Lung (tissue), 12 donors: ENCODE results near the gene PCMTD2. TPM values are rescaled to one million over a fixed set of nuclear protein-coding genes. Genes with fewer than 3 reads are reported as not detected.

ENCODE experiments used
- ATAC-seq: fragments of 200-7000 bp; cut with Tn5 transposase; one replicate; pipeline ENCODE4 v1.9.1; 2020; ENCODE audit warnings: moderate number of reproducible peaks; ENCODE audit not compliant: insufficient read depth, low FRiP score
- DNase-seq, 3 donors: peaks; one replicate each; pipeline ENCODE4 v3.0.0-alpha.2; 2013 to 2017
- H3K27ac ChIP-seq, 2 donors: one replicate each; pipeline ENCODE4 v1.5.1; 2013; ENCODE audit warnings: mild to moderate bottlenecking in 2 of 2, moderate library complexity in 2 of 2, control low read depth in 1 of 2, inconsistent platforms in 1 of 2, low read depth in 1 of 2, low read length in 1 of 2
- H3K27me3 ChIP-seq, 3 donors: one replicate each; pipeline ENCODE4 v1.5.1; 2013; ENCODE audit warnings: low read length in 2 of 3; ENCODE audit not compliant: control insufficient read depth in 3 of 3, insufficient read depth in 3 of 3
- H3K36me3 ChIP-seq, 4 donors: one replicate each; pipeline ENCODE4 v1.5.1; 2013; ENCODE audit warnings: low read length in 4 of 4, mild to moderate bottlenecking in 1 of 4, moderate library complexity in 1 of 4; ENCODE audit not compliant: control insufficient read depth in 4 of 4, insufficient read depth in 4 of 4
- H3K4me1 ChIP-seq, 5 donors: one replicate each; pipeline ENCODE4 v1.5.1; 2013; ENCODE audit warnings: low read length in 5 of 5, mild to moderate bottlenecking in 2 of 5, moderate library complexity in 1 of 5; ENCODE audit not compliant: control insufficient read depth in 5 of 5, insufficient read depth in 5 of 5
- H3K4me3 ChIP-seq: one replicate; pipeline ENCODE4 v1.5.1; 2013; ENCODE audit warnings: mild to moderate bottlenecking, control low read depth, moderate library complexity
- H3K9ac ChIP-seq, 2 donors: one replicate each; pipeline ENCODE4 v1.5.1; 2013; ENCODE audit warnings: low read length in 2 of 2, control low read depth in 1 of 2; ENCODE audit not compliant: insufficient read depth in 1 of 2
- H3K9me3 ChIP-seq, 4 donors: one replicate each; pipeline ENCODE4 v1.5.1; 2013; ENCODE audit warnings: low read length in 3 of 4, mild to moderate bottlenecking in 1 of 4, moderate library complexity in 1 of 4; ENCODE audit not compliant: control insufficient read depth in 4 of 4, insufficient read depth in 3 of 4
- CTCF ChIP-seq: IDR thresholded peaks from 2 replicates; pipeline ENCODE4 v1.5.1; 2012; ENCODE audit warnings: mild to moderate bottlenecking; ENCODE audit errors: control extremely low read depth, extremely low read depth
- WGBS, 2 donors: extraction: QIAGEN DNeasy Blood & Tissue Kit; methylation state at CpG; one replicate each; pipeline ENCODE4 v1.1.7; 2013; 5-methylcytosine and 5-hydroxymethylcytosine counted together
- polyA plus RNA-seq, 2 donors: library from polyadenylated mRNA; stranded (reverse); fragments of 200-250 nt; gene quantifications; one replicate each; pipeline ENCODE4 v1.2.1, GENCODE V29; 2013
- total RNA-seq, 2 donors: library from RNA; depleted of rRNA in 1 of 2; stranded (reverse); fragments of >200 nt in 1 of 2; gene quantifications; one replicate each; pipeline ENCODE4 v1.2.1, GENCODE V29; 2014 to 2021
- donor health status: control.
- donor health status: control.
- donor health status: Bipolar disorder and iron deficiency.
- donor health status: healthy.
- donor health status: DM: yes; HTN: yes; CAD: no.

PCMTD2 gene
- total and polyA plus RNA-seq, 4 donors = 16.5 to 123 (median 25.2) TPM

GRCh38 chr20:64277571-64278316 is 22.2 kb downstream of the PCMTD2 start:
- no peak for ATAC-seq
- H3K9me3 ChIP-seq = no peaks in the 10 kb centered on the region
- 75 to 89% methylated on average over 9 to 10 of the region's 10 CpGs for WGBS, 2 donors
- H3K27me3 ChIP-seq = peaks cover 0 to 2% (median 0%) of the 10 kb centered on the region in 3 donors
- H3K36me3 ChIP-seq = peaks cover 0 to 10% (median 8%) of the 10 kb centered on the region in 4 donors
- TF ChIP-seq CTCF = no peak
- H3K9ac ChIP-seq = no peak overlapping the region
- H3K4me3 ChIP-seq = no peak overlapping the region
- DNase-seq = no peak
- H3K4me1 ChIP-seq = no peaks in the 10 kb centered on the region
- H3K27ac ChIP-seq = no peak overlapping the region

- ATAC-seq = no peak
- DNase-seq = no peak
- WGBS, 2 donors = 82% methylated on average over 4 of the region's 4 CpGs
- Histone ChIP-seq H3K9me3 (no peaks in the 10 kb centered on the region), H3K36me3 (peaks cover 0 to 9% (median 5%) of the 10 kb centered on the region in 4 donors), H3K27ac (no peak overlapping the region), H3K4me1 (no peaks in the 10 kb centered on the region), H3K4me3 (no peak overlapping the region), H3K27me3 (peaks cover 0 to 2% (median 0%) of the 10 kb centered on the region in 3 donors), H3K9ac (no peak overlapping the region)
- no peak for TF ChIP-seq CTCF
Measured at GRCh38 chr20:64278317-64278681, 22.8 kb downstream of the PCMTD2 start.

GRCh38 chr20:64279826-64280459 is 24.4 kb downstream of the PCMTD2 start:
- no peak overlapping the region for H3K9ac ChIP-seq
- 81 to 91% methylated on average over 7 of the region's 7 CpGs for WGBS, 2 donors
- DNase-seq = no peak
- H3K4me3 ChIP-seq = no peak overlapping the region
- no peaks in the 10 kb centered on the region for H3K4me1 ChIP-seq
- no peak for TF ChIP-seq CTCF
- peaks cover 0 to 3% (median 2%) of the 10 kb centered on the region in 4 donors for H3K36me3 ChIP-seq
- H3K9me3 ChIP-seq = no peaks in the 10 kb centered on the region
- H3K27ac ChIP-seq = no peak overlapping the region
- peaks cover 0 to 2% (median 0%) of the 10 kb centered on the region in 3 donors for H3K27me3 ChIP-seq
- ATAC-seq = no peak
